HT-29 (cell line): ENCODE data around the gene SCYGR4. TPM values are rescaled to one million over a fixed set of nuclear protein-coding genes. Genes with fewer than 3 reads are reported as not detected.
"Not testable (repeated sequence)": the region's sequence is repeated elsewhere in the genome, so short reads cannot be mapped to it uniquely, and the experiment has no call there.

ENCODE experiments used
- DNase-seq: peaks from one replicate; pipeline ENCODE4 v3.0.0-alpha.2; 2015; ENCODE audit warnings: low spot score
- total RNA-seq: library from RNA; depleted of rRNA; stranded (reverse); fragments of >200 nt; shearing (Covaris generic); gene quantifications from 2 replicates; pipeline ENCODE4 v1.2.3, GENCODE V29; 2014; rRNA removed

The SCYGR4 gene
- total RNA-seq, 1 experiment from 2014 or later, result not detected

GRCh38 chr2:227666631-227667170 lies 49.4 kb downstream of the SCYGR4 start, which contains the start of gene SCYGR5:
SCYGR5 (plus strand) TSS chr2:227666804; CDS start chr2:227666804, 0 bp downstream.
- DNase-seq, result not testable (repeated sequence)

Other genes with a start within 250 kb of the SCYGR4 start
- 0.36 TPM in 1 of 2 replicates, not detected in the other for gene TM4SF20, start 238.2 kb upstream of the SCYGR4 start, total RNA-seq
- not detected in 2 replicates for gene SCYGR1, start 229.5 kb upstream of the SCYGR4 start, total RNA-seq
- 38.0 and 40.9 TPM in 2 replicates for gene AGFG1, start 145.3 kb upstream of the SCYGR4 start, total RNA-seq
- gene SCYGR2, start 18.6 kb upstream of the SCYGR4 start, total RNA-seq, result not detected in 2 replicates
- not detected in 2 replicates for gene SCYGR3, start 2.7 kb upstream of the SCYGR4 start, total RNA-seq
- not detected in 2 replicates for gene SCYGR5, start 49.3 kb downstream of the SCYGR4 start, total RNA-seq
- 0.03 TPM in 1 of 2 replicates, not detected in the other for gene SLC19A3, start 100.5 kb downstream of the SCYGR4 start, total RNA-seq
- gene SCYGR6, start 107.3 kb downstream of the SCYGR4 start, total RNA-seq, result not detected in 2 replicates
- not detected in 2 replicates for gene SCYGR7, start 110.8 kb downstream of the SCYGR4 start, total RNA-seq
- not detected in 2 replicates for gene SCYGR8, start 128.4 kb downstream of the SCYGR4 start, total RNA-seq
- 0.18 and 0.31 TPM in 2 replicates for gene CCL20, start 196.3 kb downstream of the SCYGR4 start, total RNA-seq